Heart left ventricle (tissue), 16 donors: ENCODE measurements around the gene CASP7. TPM values are rescaled to one million over a fixed set of nuclear protein-coding genes. Genes with fewer than 3 reads are reported as not detected.
A peak's percentile ranks its signal among the peaks of the same experiment; 100 is the strongest.

Experiments
- ATAC-seq, 4 donors: fragments of 200-7000 bp; cut with Tn5 transposase; one replicate each; pipeline ENCODE4 v1.9.1; 2020 to 2022; ENCODE audit warnings: moderate library complexity in 4 of 4, mild to moderate bottlenecking in 3 of 4, moderate number of reproducible peaks in 1 of 4
- DNase-seq, 5 donors: peaks; one replicate each; pipeline ENCODE4 v3.0.0-alpha.2; 2020
- H3K27ac ChIP-seq, 12 donors: fragments of 200-600 bp; sonication (generic) in 4 of 12; one replicate each; pipeline versions ENCODE4 v1.5.0 to v1.8.0; 2016 to 2022; ENCODE audit warnings: mild to moderate bottlenecking in 2 of 12
- H3K27me3 ChIP-seq, 9 donors: fragments of 200-600 bp; sonication (generic) in 2 of 9; one replicate each; pipeline versions ENCODE4 v1.5.1 to v1.8.0; 2016 to 2022; ENCODE audit warnings: mild to moderate bottlenecking in 3 of 9
- H3K36me3 ChIP-seq, 9 donors: fragments of 200-600 bp; sonication (generic) in 2 of 9; one replicate each; pipeline versions ENCODE4 v1.5.0 to v1.8.0; 2018 to 2022; ENCODE audit warnings: mild to moderate bottlenecking in 2 of 9
- H3K4me1 ChIP-seq, 12 donors: fragments of 200-600 bp; sonication (generic) in 4 of 12; one replicate each; pipeline versions ENCODE4 v1.5.0 to v1.8.0; 2016 to 2022; ENCODE audit warnings: mild to moderate bottlenecking in 3 of 12
- H3K4me3 ChIP-seq, 12 donors: fragments of 200-600 bp; sonication (generic) in 4 of 12; one replicate each; pipeline versions ENCODE4 v1.5.0 to v1.8.0; 2017 to 2022; ENCODE audit warnings: mild to moderate bottlenecking in 9 of 12, moderate library complexity in 4 of 12
- H3K9me3 ChIP-seq, 12 donors: fragments of 200-600 bp; sonication (generic) in 4 of 12; one replicate each; pipeline versions ENCODE4 v1.5.0 to v1.8.0; 2016 to 2022; ENCODE audit warnings: mild to moderate bottlenecking in 1 of 12
- CTCF ChIP-seq, 12 donors: fragments of 200-600 bp; sonication (generic) in 4 of 12; IDR thresholded peaks; one replicate each; pipeline versions ENCODE4 v1.5.0 to v1.8.0; 2018 to 2022; ENCODE audit warnings: antibody characterized with exemption in 12 of 12, mild to moderate bottlenecking in 5 of 12
- POLR2A ChIP-seq, 2 donors: fragments of 450-650 bp; IDR thresholded peaks; one replicate each; pipeline ENCODE4 v1.6.1; 2017; ENCODE audit warnings: antibody characterized with exemption in 2 of 2, mild to moderate bottlenecking in 2 of 2, moderate library complexity in 2 of 2
- WGBS, 4 donors: extraction: QIAGEN DNeasy Blood & Tissue Kit in 2 of 4; methylation state at CpG; one replicate each; pipeline versions ENCODE4 v1.1.5 to v1.1.7; 2013 to 2018; 5-methylcytosine and 5-hydroxymethylcytosine counted together
- intact Hi-C, 10 donors: fragments of 100-400 bp; cut with DNase I; formaldehyde crosslinking; loops; one replicate each; pipeline versions ENCODE4 v1.11.1 to v1.14.2; 2022
- long read RNA-seq, 3 donors: library from polyadenylated mRNA; unstranded; transcript quantifications; one replicate each; pipeline ENCODE4 v2.0.0, GENCODE V29; 2020 to 2021
- polyA plus RNA-seq, 2 donors: library from polyadenylated mRNA; stranded (reverse); fragments of 200-250 nt; gene quantifications; one replicate each; pipeline ENCODE4 v1.2.3, GENCODE V29; 2013
- total RNA-seq, 9 donors: library from RNA; depleted of rRNA in 2 of 9; stranded (reverse); fragments of >200 nt in 2 of 9; fragmentation: NEBNext Ultra II Directional in 3 of 9; extraction: Animal tissue kit (Norgen Biotek cat#: 25700) in 3 of 9; gene quantifications; one replicate each; pipeline versions ENCODE4 v1.1.0 to v1.2.4, GENCODE V29; 2016 to 2023
- donor health status: ischemic (EF 13 %, LVEDD 7.1; RV severe dilation, severe dysfunction).
- donor health status: healthy with polysubstance abuse.
- donor health status: DM: no; HTN: yes; CAD: no.
- donor health status: DM: no; HTN: no; CAD: no.
- donor health status: ischemic (EF 25% LVEDD 6.9; RV normal size, moderate dysfunction).
- donor health status: ischemic (EF 25% LVEDD 5.7; RV mildly dilated, moderate dysfunction).
- donor health status: healthy.
- donor health status: DM: yes; HTN: yes; CAD: no.
- donor health status: ischemic (EF 35%, LVEDD 5.7; RV mildly dilated, moderate dysfunction).
- donor health status: nonischemic (EF 11% LVEDD 7.7; RV severe dilation, severe dysfunction).
- donor health status: DM: yes; HTN: yes; CAD: no.
- donor health status: PGD.
- donor health status: ischemic (EF 29% LVEDD 5.4; RV normal size, mild dysfunction).
- donor health status: nonischemic (EF 23%, LVEDD 6.1; RV moderate dilation, normal function).

CASP7 gene
- 10 to 100 TPM in 5 of 9 donors, 1 to 10 TPM in 4; 5.5 to 32.7 (median 10.4) TPM for total RNA-seq
- polyA plus RNA-seq, result 10 to 100 TPM in 1 of 2 donors, 1 to 10 TPM in 1; 4.8 to 18.8 TPM
- long read RNA-seq, donor 1, transcript CASP7-203 (7 exons, 2,377 nt), result major isoform, 10 of 17 reads
- long read RNA-seq, donor 1, partial matches to known transcripts, result 0 of 17 reads
- long read RNA-seq, donor 1, other reads (novel, unspliced or antisense), result 4 of 17 reads
- long read RNA-seq, donor 2, transcript CASP7-203 (7 exons, 2,377 nt), result major isoform, 32 of 45 reads
- long read RNA-seq, donor 2, transcript CASP7-211 (7 exons, 2,467 nt), result minor isoform, 6 of 45 reads
- long read RNA-seq, donor 2, partial matches to known transcripts, result 2 of 45 reads
- long read RNA-seq, donor 2, other reads (novel, unspliced or antisense), result 5 of 45 reads
- long read RNA-seq, donor 3, transcript CASP7-203 (7 exons, 2,377 nt), result major isoform, 8 of 14 reads
- long read RNA-seq, donor 3, partial matches to known transcripts, result 0 of 14 reads
- long read RNA-seq, donor 3, other reads (novel, unspliced or antisense), result 2 of 14 reads

- H3K4me1 ChIP-seq, result peaks cover 0 to 22% (median 13%) of the 10 kb centered on the region in 12 donors
- TF ChIP-seq POLR2A (IDR thresholded peaks at IDR 0.05) (peak in 1 of 2 donors; percentile 58), CTCF (IDR thresholded peaks at IDR 0.05) (peak in 2 of 12 donors; percentile 10 to 33)
- ATAC-seq (peak; percentile 96 to 97 (median 96)), DNase-seq (peak; percentile 80 to 91 (median 87))
- intact Hi-C loops, result loop anchor here in 1 of 10 donors (10.0 kb wide), 1 partner anchor 175 kb away; the partner anchor contains the start of genes DCLRE1A and NHLRC2
- peak within 1 kb of the TSS; percentile 75 to 97 (median 86) for H3K4me3 ChIP-seq
- no peaks in the 10 kb centered on the region for H3K36me3 ChIP-seq
- H3K27ac ChIP-seq, result peak within 1 kb of the TSS; percentile 88 to 98 (median 94)
- no peaks in the 10 kb centered on the region for H3K27me3 ChIP-seq
- peaks cover 0 to 5% (median 0%) of the 10 kb centered on the region in 12 donors for H3K9me3 ChIP-seq
- WGBS, 4 donors, result 0 to 1% (median 0%) methylated on average over 15 to 68 of the region's 68 CpGs
Observed at GRCh38 chr10:113679463-113680189, at the start of gene CASP7. Gene CASP7, plus strand, starts transcription at chr10:113679912. Its CDS starts 17,582 bp downstream, at chr10:113697494.

GRCh38 chr10:113630929-113631533 lies 48.7 kb upstream of the CASP7 start:
- ATAC-seq (no peak), DNase-seq (no peak)
- H3K27me3 ChIP-seq, result peaks cover 0 to 2% (median 0%) of the 10 kb centered on the region in 9 donors
- intact Hi-C loops, result no loop called here
- peaks cover 0 to 73% (median 20%) of the 10 kb centered on the region in 12 donors for H3K4me1 ChIP-seq
- no peaks in the 10 kb centered on the region for H3K9me3 ChIP-seq
- no peak overlapping the region for H3K4me3 ChIP-seq
- TF ChIP-seq POLR2A (IDR thresholded peaks at IDR 0.05) (no peak), CTCF (IDR thresholded peaks at IDR 0.05) (no peak)
- peaks cover 0 to 85% (median 16%) of the 10 kb centered on the region in 9 donors for H3K36me3 ChIP-seq
- WGBS, 4 donors, result 92 to 99% (median 92%) methylated on average over 5 of the region's 5 CpGs
- peak overlapping the region in 7 of 12 donors; percentile 2 to 92 (median 12) for H3K27ac ChIP-seq

- Histone ChIP-seq H3K9me3 (no peaks in the 10 kb centered on the region), H3K4me1 (peaks cover 0 to 71% (median 15%) of the 10 kb centered on the region in 12 donors), H3K27ac (peak overlapping the region in 7 of 12 donors; percentile 1 to 92 (median 15)), H3K27me3 (peaks cover 0 to 2% (median 0%) of the 10 kb centered on the region in 9 donors), H3K4me3 (no peak overlapping the region), H3K36me3 (peaks cover 0 to 86% (median 15%) of the 10 kb centered on the region in 9 donors)
- ATAC-seq (no peak), DNase-seq (no peak)
- TF ChIP-seq POLR2A (IDR thresholded peaks at IDR 0.05) (no peak), CTCF (IDR thresholded peaks at IDR 0.05) (no peak)
- 38 to 49% (median 44%) methylated on average over 6 of the region's 6 CpGs for WGBS, 4 donors
- intact Hi-C loops, result no loop called here
Observed at GRCh38 chr10:113631684-113632367, 47.9 kb upstream of the CASP7 start.
